Fibroblast of peridontal ligament (primary cell): ENCODE data around the gene RHO.

Source experiments
- DNase-seq: peaks from one replicate; pipeline ENCODE4 v3.0.0-alpha.2; 2010; ENCODE audit errors: extremely low read depth

The RHO gene

DNA sequence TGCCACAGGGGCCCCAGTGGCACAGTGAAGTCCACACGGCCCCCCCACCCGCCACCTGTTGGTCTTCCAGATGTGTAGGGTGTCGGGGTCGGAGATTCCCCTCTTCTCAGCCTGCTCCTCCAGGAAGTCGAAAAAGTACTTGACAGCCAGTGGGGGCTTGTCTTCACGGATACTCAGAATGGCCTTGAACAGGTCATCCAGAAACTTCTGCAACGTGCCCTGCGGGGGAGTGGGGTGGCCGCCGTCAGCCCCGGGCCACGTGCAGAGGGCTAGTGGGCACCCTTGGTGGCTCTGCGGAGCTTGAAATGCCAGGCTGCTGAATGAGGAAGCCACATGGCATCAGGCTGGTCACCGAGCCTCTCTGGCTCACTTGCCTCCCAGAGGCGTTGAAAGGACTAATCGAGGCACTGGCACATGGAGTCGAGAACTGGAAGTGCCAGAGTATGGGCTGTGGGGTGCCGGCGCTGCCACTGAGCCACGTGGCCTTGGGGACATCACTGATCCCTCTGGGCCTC is 31.2 kb downstream of the RHO start:
- no peak for DNase-seq

DNA sequence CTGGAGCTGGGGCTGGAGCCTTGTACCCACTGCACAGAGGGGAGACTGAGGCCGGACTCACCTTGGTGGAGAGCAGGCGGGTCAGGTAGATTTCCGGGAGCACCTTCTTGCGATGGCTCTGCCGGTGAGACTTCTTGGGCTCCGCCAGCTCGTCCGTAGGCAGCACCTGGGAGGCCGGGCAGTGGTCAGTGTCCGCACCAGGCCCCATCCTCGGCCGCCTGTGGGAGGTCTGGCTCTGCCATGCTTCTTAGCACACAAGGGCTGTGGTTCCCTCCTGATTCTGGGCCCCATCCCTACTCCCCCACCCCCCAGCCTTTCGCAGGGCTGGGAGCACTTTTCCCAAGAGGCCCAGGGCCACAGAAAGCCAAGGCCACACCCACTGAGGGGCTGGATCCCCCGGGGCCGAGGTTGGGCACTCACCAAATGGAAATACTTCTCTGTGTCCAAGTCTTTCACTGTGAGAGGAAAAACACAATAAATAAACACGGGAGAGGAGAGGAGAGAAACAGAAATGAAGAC is 31.9 kb downstream of the RHO start:
- peak; percentile 74 for DNase-seq

DNA sequence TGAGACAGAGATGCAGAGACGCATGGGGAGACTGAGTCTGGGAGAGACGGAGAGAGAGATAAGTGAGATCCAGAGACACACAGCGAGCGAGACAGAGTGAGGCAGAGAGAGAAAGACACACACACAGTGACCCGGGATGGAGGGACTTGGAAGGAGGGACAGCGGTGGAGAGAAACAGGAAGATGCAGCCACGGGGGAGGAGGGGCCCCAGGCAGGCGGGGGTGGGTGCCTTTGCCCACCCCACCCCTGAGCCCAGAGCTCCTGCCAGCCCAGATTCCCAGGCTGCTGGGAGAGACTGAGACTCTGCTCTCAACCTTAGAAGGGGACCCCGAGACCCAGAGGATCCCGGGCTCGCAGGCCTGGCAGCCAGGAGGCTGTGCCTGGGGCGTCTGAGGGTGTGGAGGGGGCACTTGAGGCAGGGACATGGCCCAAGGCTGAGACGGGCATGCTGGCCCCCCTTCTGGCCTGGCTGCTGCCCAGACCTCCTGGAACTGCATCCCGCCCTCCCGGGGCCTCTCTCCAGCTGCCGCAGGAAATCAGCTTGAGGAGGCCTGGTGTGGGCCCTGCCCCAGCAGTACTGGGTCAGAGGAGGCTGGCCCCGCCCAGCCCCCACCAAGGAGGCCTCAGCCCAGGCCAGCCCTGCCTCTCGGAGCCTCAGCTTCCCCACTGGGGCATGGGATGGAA is 32.6 kb downstream of the RHO start:
- DNase-seq: peak; percentile 88

DNA sequence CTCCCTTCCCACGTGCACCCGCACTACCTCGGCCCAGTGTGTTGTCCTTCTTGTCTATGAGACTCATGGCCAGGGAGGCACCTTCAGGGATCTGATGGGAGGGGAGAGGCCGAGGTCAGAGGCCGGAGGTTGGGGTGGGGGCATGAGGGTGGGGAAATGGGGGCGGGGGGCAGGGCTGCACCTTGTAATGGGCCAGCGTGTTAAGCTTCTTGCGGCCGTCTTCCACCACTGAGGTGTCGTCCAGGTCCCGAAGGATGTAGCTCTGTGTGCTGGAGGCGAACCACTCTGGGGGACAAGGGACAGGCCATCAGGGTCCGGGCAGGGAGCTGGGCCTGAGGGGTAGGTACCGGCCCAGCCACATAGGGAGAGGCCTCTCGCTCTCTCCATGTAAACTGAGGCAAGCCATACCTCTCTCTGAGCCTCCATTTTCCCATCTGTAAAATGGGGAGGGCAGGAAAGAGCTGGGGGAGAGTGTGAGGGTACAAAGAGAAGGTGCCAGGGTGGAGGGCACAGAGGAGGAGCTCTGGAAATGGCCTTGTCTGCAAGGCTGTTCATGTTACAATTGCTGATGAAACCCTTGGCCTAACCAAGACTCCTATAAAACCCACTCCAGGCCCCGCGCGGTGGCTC is 33.3 kb downstream of the RHO start:
- no peak for DNase-seq

DNA sequence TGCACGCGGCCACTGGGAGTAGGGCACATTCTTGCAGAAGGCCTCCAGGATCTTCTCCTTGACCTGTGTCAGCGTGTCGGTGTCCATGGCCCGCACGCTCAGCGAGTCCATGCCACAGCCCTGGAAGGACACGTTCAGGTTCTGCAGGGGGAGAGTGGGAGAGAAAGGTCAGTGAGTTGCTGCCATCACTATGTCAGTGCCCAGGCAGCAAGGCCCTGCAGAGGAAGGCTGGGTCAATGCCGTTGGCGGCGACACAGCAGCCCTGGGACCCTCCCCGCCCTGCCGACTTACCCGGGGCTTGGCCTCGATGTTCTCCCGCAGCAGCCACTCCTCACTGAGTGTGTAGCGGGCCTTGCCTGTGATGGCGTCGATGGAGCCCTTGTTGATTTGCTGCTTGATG is 34.4 kb downstream of the RHO start:
- no peak for DNase-seq

DNA sequence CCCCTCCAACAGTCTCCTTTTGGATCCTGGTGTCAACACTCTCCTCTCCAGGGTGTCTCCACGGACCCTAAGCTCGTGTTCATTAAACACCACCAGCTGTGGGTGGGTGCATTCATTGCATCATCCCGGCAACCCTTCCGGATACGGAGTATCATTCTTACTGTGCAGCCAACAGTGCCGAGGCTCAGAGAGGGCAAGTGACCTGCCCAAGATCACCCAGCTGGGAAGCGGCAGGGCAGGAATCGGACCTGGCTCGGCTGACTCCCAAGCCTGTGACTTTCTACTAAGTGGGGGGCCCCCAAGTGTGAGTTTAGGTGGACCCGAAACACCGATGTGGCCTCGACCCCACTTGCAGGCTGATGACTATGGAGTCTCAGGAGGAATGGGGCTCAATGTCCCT is 34.9 kb downstream of the RHO start:
- DNase-seq: no peak

DNA sequence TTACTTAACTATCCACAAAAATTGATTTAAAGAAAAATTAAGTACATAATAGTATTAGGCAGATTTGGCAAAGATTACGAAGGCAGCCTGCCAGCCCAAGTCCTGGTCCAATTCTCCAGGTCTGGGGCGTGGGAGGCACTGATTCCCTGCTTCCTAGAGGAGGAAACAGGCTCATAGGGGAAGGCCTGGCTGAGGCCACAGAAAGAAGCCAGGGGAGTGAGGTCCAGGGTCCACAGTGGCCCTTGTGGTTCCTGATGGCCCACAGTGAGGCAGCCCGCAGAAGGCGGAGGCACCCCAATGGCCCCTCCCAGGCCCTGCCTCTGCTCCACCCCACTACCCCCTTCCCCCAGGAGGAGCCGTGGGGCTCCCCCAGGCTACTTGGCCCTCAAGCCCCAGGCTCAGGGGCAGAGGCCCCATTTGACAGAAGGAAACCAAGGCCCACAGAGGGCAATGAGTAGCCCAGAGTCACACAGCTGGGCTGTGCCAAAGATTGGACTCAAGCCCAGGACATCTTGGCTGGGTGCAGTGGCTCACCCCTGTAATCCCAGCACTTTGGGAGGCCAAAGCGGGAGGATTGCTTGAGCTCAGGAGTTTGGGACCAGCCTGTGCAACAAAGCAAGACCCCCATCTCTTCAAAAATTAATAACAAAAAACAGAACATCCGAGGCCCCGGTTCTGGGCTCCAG is 35.6 kb downstream of the RHO start:
- no peak for DNase-seq

DNA sequence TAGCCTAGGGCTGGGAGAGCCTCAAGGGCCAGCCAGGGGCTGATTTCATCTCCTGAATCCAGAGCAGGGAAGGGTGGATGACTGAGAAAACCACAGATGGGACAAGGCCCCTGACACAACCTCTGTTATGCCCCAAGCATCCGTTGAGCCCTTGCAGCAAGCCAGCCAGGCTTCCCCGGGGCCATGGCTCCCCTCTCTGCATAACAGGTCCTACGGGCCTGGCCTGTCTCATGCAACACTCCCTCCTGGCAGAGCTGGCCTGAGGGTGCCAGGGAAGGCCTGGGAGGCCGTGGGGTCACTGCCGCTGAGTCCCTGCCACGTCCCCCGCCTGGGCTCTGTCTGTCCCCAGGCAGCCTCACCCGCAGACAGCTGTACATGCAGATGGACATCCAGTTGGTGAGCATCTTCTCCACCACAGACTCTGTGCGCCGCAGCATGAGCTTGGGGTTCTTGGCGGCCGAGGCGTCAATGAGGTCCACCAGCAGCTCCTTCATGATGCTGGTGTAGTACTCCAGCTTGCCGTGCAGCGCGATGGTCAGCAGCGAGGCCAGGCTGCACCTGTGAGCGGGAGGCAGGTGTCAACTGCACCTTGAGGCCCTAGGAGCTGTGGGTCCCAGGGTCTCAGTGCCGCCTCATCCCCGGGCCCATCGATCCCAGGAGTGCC is 36.7 kb downstream of the RHO start:
- no peak for DNase-seq

DNA sequence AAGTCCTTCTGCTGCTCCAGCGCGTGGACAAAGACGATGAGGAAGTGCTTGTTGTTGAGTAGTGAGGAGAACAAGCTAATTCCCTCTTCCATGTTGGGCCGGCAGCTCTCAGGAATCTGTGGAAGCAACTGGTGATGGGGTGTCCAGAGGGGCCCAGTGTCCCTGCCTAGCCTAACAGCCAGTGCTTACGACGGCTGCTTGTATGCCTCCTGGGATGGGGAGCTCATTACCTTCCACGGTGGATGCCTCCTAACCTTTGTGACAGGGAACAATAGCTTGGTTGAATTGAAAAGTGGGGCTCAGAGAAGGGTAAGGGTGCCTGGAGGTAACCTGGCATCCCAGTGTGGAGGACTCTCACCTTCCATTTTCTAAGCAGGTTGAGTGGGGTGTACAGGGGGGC is 37.5 kb downstream of the RHO start:
- DNase-seq: no peak

DNA sequence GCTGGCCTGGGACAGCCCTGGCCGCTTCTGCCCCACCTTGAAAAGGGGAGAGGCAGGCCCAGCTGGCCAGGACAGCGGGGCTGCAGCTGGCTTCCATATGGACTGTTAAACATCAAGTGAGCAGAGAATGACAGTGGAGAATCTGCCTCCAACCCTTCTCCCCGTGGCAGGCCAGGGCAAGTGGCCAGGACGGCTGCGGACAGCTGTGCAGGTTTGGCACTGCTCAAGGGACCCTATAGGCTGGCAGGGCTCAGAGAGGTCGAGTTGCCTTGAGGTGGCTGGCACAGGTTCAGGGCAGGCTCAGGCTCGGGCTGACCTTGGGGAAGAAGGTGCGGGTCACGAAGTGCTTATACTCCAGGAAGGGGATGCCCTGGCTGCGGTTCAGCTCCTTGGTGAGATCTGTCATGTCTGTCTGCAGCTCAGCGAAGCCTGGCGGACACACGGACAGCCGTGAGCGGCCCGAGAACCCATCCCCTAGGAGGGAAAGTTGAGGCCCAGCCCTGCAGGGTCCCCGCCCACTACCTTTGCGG is 38.8 kb downstream of the RHO start:
- DNase-seq: no peak

DNA sequence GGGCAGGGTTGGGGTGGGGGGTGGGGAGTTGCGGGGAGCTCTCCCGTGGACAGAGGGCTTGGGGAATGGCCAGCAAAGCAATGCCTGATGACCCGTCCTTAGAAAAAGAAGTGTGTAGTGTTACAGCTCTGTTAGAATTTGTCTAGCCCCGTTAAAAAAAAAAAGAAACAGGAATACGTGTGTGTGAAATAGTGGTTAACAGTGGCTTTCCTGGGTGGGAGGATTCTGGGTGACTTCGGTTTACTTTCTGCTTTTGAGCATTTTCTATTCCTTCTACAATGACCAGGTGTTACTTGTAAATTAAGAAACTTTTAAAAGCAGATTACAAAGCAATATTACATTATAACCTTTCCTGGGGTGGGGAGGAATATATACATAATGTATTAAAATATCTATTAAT is 39.5 kb downstream of the RHO start:
- DNase-seq: no peak

DNA sequence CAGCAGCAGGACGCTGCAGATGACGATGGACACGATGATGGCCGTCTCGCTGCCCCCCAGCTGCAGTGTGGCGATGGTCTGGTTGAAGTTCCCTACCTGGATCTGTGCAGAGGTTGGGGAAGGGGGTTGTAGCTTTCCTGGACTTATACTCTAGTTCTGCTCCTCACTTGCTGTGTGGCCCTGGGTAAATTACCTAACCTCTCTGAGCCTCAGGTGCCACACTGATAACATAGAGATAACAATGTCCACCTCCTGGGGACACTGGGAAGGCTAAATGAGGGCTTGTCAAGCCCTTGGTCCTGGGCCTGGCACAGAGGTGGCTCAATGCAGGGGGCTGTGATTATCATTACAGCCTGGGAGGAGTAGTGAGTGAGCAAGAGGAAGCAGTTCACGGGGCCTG is 41.4 kb downstream of the RHO start:
- no peak for DNase-seq

DNA sequence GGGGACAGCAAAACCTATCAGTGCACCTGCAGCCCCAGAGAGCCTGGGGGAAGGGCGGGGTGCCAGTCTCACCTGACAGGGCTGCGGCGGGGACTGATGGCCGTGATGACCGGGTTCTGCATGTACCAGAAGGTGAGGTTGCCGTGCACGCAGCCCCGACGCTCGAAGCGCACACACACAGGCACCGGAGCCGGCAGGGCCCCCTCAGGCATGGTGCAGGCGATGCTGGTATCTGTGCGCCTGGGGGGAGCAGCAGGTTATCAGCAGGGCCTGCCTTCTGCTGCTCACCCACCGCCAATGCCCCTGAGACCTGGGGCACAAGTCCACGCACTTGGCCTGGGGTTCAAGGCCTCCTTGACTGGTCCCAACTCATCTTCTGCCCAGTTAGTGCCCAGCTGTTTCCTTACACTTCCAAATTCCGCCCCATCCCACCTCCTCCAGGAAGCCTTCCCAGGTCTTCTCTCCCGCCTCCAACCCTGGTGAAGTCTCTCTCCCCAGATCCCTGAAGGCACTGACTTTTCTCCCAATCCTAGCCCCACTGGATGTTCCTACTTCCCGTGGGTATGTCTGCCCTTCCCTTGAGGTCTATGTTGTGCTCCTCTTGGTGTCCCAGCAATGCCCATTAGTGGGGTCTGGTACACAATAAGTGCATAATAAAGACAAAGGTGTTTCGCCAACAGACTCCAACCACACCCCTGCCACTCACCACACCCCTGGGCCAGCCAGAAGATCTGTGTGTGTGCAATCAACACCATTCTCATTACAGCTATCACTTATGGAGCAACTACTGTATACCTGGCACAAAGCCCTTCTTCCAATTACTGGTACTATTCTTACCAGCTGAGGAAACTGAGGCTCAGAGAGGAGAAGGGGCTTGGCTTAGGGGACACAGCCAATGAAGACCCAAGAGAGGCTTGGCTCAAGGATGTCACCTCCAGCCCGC is 43.4 kb downstream of the RHO start:
- no peak for DNase-seq

DNA sequence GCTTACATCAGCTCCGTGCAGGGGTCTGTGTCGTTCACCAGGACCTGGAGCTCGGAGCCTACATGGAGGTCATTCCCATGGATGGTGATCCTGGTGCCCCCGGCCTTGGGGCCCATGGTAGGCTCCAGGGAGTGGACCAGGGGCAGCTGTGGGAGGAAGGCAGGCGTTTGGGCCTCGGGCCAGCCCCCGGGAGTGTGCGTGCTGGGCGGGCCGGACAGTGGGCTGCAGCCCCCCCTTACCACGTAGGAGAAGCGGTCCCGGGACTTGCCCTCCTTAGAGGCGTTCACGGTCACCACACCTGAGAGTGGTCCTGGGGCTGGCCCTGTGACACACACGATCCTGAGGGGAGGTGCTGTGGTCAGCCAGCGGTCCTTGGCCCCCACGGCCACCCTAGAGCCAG is 44.2 kb downstream of the RHO start:
- no peak for DNase-seq

DNA sequence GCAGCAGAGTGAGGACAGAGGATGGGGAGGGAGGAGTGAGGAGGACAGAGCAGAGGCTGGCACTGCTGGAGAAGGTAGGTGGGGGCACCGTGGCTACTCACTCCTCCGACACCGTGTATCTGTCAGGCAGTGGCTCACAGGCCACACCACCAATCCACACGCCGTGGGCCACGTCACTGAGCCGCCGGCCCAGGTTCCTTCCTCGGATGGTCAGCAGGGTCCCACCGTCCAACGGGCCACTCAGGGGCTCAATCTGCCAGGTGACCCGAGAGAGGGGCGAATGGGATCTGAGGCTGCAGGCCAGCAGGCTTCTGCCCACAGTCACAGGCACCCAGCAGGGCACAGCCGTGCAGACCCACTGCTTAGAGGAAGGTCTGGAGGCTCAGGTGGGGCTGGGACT is 45.1 kb downstream of the RHO start:
- no peak for DNase-seq

DNA sequence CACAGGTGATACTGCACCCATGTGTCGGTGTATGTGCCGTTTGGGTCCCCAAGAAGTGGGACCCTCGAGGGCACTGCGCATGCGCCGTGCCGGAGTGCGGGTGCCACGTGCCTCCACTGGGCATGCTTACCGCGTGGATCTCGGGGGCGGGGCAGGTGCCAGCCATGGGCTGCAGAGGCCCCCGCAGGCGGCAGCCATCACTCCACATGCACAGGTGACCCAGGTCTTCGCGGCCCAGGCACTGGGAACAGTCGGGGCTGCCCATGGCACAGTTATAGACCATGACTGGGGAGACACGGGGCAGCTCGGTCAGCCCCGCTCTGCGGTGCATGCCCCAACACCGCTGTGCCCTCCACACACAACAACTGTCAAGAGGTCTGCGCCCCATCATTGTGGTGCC is 45.8 kb downstream of the RHO start:
- no peak for DNase-seq

DNA sequence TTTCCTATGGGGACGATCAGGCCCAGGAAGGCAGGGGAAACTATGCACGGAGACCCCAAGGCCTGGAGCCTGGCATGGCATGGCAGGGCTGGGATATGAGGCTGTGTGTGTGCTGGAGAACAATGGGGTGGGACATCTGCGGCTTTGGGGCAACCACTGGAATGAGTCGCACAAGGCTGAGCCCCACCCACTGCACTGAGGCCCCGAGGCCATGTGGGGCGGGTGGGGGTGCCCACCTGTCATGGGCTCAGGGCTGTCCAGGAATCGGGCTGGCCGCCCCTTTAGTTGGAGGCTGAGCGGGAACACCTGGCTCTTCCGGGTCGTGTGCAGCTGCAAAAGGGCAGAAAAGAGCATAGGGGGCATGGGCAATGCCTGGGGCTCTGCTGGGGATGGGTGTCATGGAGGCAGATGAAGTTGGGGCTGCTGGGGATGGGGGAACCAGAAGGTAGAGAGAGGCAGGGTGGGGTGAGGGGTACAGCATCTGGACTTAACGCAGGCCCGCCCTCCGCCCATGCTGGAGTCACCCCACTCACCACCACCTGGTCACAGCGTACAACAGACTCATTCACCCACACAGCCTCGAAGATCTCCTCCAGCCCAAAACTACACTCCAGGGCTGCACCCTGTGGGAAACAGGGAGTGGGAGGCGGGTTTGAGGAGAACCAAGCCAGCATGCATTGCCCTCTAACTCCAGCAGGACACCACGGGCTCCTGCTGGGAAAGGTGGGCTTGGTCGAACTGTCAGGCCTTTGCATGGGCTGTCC is 47.0 kb downstream of the RHO start:
- DNase-seq: no peak

DNA sequence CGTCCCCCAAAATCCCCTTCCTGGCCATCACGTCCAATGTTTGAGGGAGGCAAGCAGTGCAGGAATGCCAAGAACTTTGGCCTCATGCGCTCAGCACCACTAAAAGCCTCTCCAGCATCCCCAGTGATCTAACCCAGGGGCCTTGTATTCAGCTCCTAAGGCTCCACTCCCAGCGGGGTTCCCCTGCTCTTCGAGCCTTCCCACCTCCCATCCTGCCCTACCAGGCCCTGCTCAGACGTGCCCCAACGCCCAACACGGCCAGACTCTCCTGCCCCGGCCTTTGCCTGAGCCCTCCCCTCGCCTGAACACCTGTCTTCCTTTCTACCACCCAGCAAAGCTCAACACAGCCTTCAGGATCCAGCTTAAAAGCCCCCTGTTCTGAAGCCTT is 47.6 kb downstream of the RHO start:
- no peak for DNase-seq

DNA sequence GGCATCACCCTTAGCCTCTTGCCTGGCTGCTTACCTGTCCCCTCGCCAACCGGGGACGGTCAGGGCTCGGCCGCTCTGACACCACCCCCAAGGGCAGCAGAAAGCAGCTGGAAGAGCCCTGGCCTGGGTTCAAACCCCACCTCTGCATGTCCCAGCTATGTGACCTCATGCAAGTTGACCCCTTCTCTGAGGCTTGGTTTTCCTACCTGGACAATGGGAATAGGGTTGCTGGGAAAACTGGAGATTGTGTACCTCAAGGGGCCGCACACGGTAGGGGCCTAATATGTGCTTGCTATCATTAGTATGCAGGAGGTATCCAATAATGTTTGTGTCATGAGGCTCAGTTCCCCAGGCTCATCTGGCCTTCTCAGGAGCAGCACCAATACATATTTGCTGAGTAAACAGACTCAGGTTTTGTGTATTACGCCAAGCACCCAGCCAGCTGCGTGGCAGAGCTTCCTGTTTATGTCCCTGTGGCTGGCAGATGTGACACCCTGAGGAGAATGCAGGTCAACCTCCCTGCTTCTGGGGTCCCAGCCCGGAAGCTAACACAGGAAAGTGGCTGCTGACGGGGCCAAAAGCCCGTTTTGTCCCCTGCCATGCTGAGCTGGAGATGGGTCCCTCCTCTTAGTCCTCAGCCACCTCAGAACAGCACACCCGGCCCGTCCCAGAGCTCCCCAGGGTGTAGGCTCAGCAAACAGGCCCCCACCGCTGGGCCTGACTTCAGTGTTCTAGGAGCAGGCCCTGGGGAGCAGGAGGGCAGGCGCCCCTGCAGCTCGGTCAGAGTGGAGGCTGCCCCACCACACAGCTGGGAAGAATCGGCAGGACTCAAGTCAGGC is 48.3 kb downstream of the RHO start:
- DNase-seq: no peak
